KMS-11 (cell line): ENCODE data around the gene DDC.

Experiments
- H2AFZ ChIP-seq: fragments of 200-600 bp; sonication (generic); 2 replicates; pipeline ENCODE4 v1.6.1; 2016; ENCODE audit warnings: antibody characterized with exemption, mixed run types, low read depth
- H3K27ac ChIP-seq: fragments of 200-600 bp; sonication (generic); 2 replicates; pipeline ENCODE4 v1.6.1; 2016; ENCODE audit warnings: mild to moderate bottlenecking, mixed run types
- H3K27me3 ChIP-seq: fragments of 200-600 bp; sonication (generic); 2 replicates; pipeline ENCODE4 v1.6.1; 2017; ENCODE audit warnings: mild to moderate bottlenecking, low read depth, mixed run types, moderate library complexity; ENCODE audit not compliant: insufficient read depth
- H3K36me3 ChIP-seq: fragments of 200-600 bp; sonication (generic); 2 replicates; pipeline ENCODE4 v1.6.1; 2017; ENCODE audit warnings: mild to moderate bottlenecking, mixed run types; ENCODE audit not compliant: insufficient read depth
- H3K4me1 ChIP-seq: fragments of 200-600 bp; sonication (generic); 2 replicates; pipeline ENCODE4 v1.6.1; 2016; ENCODE audit warnings: mild to moderate bottlenecking, low read depth, mixed run types; ENCODE audit not compliant: poor library complexity, severe bottlenecking
- H3K4me2 ChIP-seq: fragments of 200-600 bp; sonication (generic); 2 replicates; pipeline ENCODE4 v1.7.0; 2016; ENCODE audit warnings: mild to moderate bottlenecking, mixed run types
- H3K4me3 ChIP-seq: fragments of 200-600 bp; sonication (generic); IDR thresholded peaks from 2 replicates; pipeline ENCODE4 v1.6.1; 2017; ENCODE audit warnings: low read depth, low read length, mixed read lengths; ENCODE audit not compliant: insufficient read depth
- H3K79me2 ChIP-seq: fragments of 200-600 bp; sonication (generic); 2 replicates; pipeline ENCODE4 v1.6.1; 2016; ENCODE audit warnings: low read depth, mixed run types; ENCODE audit not compliant: insufficient read depth
- H3K9ac ChIP-seq: fragments of 200-600 bp; sonication (generic); 2 replicates; pipeline ENCODE4 v1.6.1; 2016; ENCODE audit warnings: mild to moderate bottlenecking, mixed run types
- H4K20me1 ChIP-seq: fragments of 200-600 bp; sonication (generic); 2 replicates; pipeline ENCODE4 v1.6.1; 2016; ENCODE audit warnings: mild to moderate bottlenecking, mixed run types; ENCODE audit not compliant: insufficient read depth
- CTCF ChIP-seq: fragments of 200-600 bp; sonication (generic); conservative IDR thresholded peaks from 2 replicates; pipeline ENCODE4 v1.6.1; 2017; ENCODE audit warnings: low read depth, mild to moderate bottlenecking, antibody characterized with exemption, low read length, moderate library complexity, mixed read lengths

DDC gene

DNA sequence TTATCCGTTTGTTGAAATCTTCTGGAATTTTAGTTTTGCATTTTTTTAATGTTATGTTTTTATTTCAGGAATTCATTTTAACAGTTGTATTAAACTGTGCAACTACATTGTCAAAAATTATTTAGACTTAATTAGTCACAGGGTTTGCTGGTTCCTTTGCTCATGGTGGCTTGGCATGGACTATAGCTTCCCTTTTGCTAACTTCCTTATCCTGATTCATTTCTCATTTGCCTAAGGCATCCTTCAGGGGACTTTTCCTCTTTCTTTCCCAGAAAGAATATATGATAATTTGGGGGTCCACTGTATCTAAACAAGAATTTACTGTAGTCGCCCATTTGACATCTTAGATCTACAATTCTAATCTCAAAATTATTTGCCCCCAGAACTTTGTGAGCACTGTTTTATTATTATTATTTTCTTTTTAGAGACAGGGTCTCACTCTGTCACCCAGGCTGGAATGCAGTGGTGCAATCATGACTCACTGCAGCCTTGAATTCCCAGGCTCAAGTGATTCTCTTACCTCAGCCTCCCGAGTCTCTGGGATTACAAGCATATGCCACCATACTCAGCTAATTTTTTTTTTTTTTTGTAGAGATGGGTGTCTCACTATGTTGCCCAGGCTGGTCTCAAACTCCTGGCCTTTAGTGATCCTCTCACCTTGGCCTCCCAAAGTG lies 128.9 kb downstream of the DDC start:
- Histone ChIP-seq H3K4me2 (no peak overlapping the region), H3K4me3 (no peak overlapping the region), H4K20me1 (no peaks in the 10 kb centered on the region), H3K9ac (no peak overlapping the region), H3K36me3 (no peaks in the 10 kb centered on the region), H3K79me2 (no peaks in the 10 kb centered on the region), H3K27ac (no peak overlapping the region), H3K4me1 (no peaks in the 10 kb centered on the region), H3K27me3 (no peaks in the 10 kb centered on the region), H2AFZ (no peak overlapping the region)
- TF ChIP-seq CTCF, result no peak

- no peaks in the 10 kb centered on the region for H4K20me1 ChIP-seq
- H3K79me2 ChIP-seq, result no peaks in the 10 kb centered on the region
- no peak overlapping the region for H3K9ac ChIP-seq
- no peaks in the 10 kb centered on the region for H3K4me1 ChIP-seq
- H3K27me3 ChIP-seq, result no peaks in the 10 kb centered on the region
- no peaks in the 10 kb centered on the region for H3K36me3 ChIP-seq
- H3K4me2 ChIP-seq, result no peak overlapping the region
- no peak overlapping the region for H2AFZ ChIP-seq
- no peak overlapping the region for H3K4me3 ChIP-seq
- TF ChIP-seq CTCF, result no peak
- no peak overlapping the region for H3K27ac ChIP-seq
These were observed 133.4 kb downstream of the DDC start for GRCh38 chr7:50431722-50432305.

GRCh38 chr7:50431316-50431715 lies 133.9 kb downstream of the DDC start:
- Histone ChIP-seq H3K4me1 (no peaks in the 10 kb centered on the region), H3K36me3 (no peaks in the 10 kb centered on the region), H4K20me1 (no peaks in the 10 kb centered on the region), H3K9ac (no peak overlapping the region), H2AFZ (no peak overlapping the region), H3K4me3 (no peak overlapping the region), H3K4me2 (no peak overlapping the region), H3K27ac (no peak overlapping the region), H3K79me2 (no peaks in the 10 kb centered on the region), H3K27me3 (no peaks in the 10 kb centered on the region)
- no peak for TF ChIP-seq CTCF

DNA sequence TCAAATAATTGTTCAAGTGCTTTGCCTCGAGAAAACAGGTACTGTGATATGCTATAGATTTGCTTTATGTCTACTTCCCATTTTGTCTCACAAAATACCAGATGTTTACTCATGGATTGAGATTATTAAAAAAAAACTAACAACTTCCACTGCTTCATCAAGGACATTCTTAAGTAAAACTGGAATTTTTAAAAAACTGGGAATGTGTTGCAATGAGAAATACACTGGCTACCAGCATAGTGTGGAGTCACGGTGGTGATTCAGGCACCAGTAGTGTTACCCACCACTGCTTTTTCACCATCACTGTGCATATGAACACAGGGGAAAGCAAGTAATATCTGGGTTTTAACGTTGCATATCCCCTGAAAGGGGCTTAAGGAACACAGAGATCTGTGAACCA lies 136.3 kb downstream of the DDC start:
- Histone ChIP-seq H3K27me3 (no peaks in the 10 kb centered on the region), H3K36me3 (no peaks in the 10 kb centered on the region), H3K4me3 (no peak overlapping the region), H2AFZ (no peak overlapping the region), H3K4me1 (no peaks in the 10 kb centered on the region), H4K20me1 (no peaks in the 10 kb centered on the region), H3K27ac (no peak overlapping the region), H3K79me2 (no peaks in the 10 kb centered on the region), H3K9ac (no peak overlapping the region), H3K4me2 (no peak overlapping the region)
- TF ChIP-seq CTCF, result no peak
